ENCODE results near the gene C15orf61.

C15orf61 gene

GRCh38 chr15:67521029-67521782 lies at the start of gene C15orf61:
C15orf61 (plus strand) TSS chr15:67521131; CDS start chr15:67521249, 118 bp downstream.
- peak; percentile 73 for DNase-seq (ENCODE audit: low read depth)

- DNase-seq (ENCODE audit: low read depth), result peak; percentile 32
These were observed 48.0 kb upstream of the C15orf61 start for GRCh38 chr15:67472957-67473356.

GRCh38 chr15:67474405-67475110 lies 46.4 kb upstream of the C15orf61 start:
- DNase-seq (ENCODE audit: low read depth), result no peak

GRCh38 chr15:67479781-67480505 lies 41.0 kb upstream of the C15orf61 start:
- DNase-seq (ENCODE audit: low read depth), result no peak

- DNase-seq (ENCODE audit: low read depth), result no peak
These were observed 40.2 kb upstream of the C15orf61 start for GRCh38 chr15:67480741-67481140.

GRCh38 chr15:67481680-67482079 lies 39.3 kb upstream of the C15orf61 start:
- DNase-seq (ENCODE audit: low read depth), result no peak

GRCh38 chr15:67495585-67495984 lies 25.3 kb upstream of the C15orf61 start:
- DNase-seq (ENCODE audit: low read depth), result no peak

GRCh38 chr15:67501177-67501835 lies 19.6 kb upstream of the C15orf61 start:
- DNase-seq (ENCODE audit: low read depth), result peak; percentile 43

- DNase-seq (ENCODE audit: low read depth), result no peak
These were observed 19.0 kb upstream of the C15orf61 start for GRCh38 chr15:67501836-67502461.

GRCh38 chr15:67504056-67504455 lies 16.9 kb upstream of the C15orf61 start:
- DNase-seq (ENCODE audit: low read depth), result no peak

- DNase-seq (ENCODE audit: low read depth), result no peak
These were observed 16.1 kb upstream of the C15orf61 start for GRCh38 chr15:67504796-67505195.

GRCh38 chr15:67505675-67506572 lies 15.0 kb upstream of the C15orf61 start:
- no peak for DNase-seq (ENCODE audit: low read depth)

- DNase-seq (ENCODE audit: low read depth), result peak; percentile 43
These were observed 13.9 kb upstream of the C15orf61 start for GRCh38 chr15:67506775-67507747.

GRCh38 chr15:67508407-67508806 lies 12.5 kb upstream of the C15orf61 start:
- DNase-seq (ENCODE audit: low read depth), result no peak

- DNase-seq (ENCODE audit: low read depth), result no peak
These were observed 11.0 kb upstream of the C15orf61 start for GRCh38 chr15:67509918-67510317.

GRCh38 chr15:67510597-67511190 lies 10.2 kb upstream of the C15orf61 start:
- DNase-seq (ENCODE audit: low read depth), result peak; percentile 50

- DNase-seq (ENCODE audit: low read depth), result no peak
These were observed 9.3 kb upstream of the C15orf61 start for GRCh38 chr15:67511606-67512005.

- no peak for DNase-seq (ENCODE audit: low read depth)
These were observed 8.8 kb upstream of the C15orf61 start for GRCh38 chr15:67512140-67512539.
